A673 (cell line): ENCODE data around the gene SNTB2. TPM values are rescaled to one million over a fixed set of nuclear protein-coding genes. Genes with fewer than 3 reads are reported as not detected.

Experiments used
- BruUV-seq: library from RNA; stranded (reverse); fragments of 400-500 nt; replicated peaks from 2 replicates; lab custom pipeline; 2021; lab: Mats Ljungman, UMichigan
- CTCF ChIA-PET: fragments of 300-600 bp; sonication (Branson Sonifier 250); formaldehyde crosslinking; loops from one replicate; lab custom pipeline; 2022; ENCODE audit warnings: antibody characterized with exemption; lab: Charles Lee
- POLR2A ChIA-PET: fragments of 300-600 bp; sonication (Branson Sonifier 250); formaldehyde crosslinking; loops from one replicate; lab custom pipeline; 2022; ENCODE audit warnings: antibody characterized with exemption; ENCODE audit not compliant: low non-redundant PET; lab: Charles Lee
- DNase-seq: peaks from one replicate; pipeline ENCODE4 v3.0.0-alpha.2; 2015; ENCODE audit warnings: low spot score
- H3K27ac ChIP-seq: fragments of 200-600 bp; sonication (generic); 2 replicates; pipeline ENCODE4 v1.5.1; 2016; ENCODE audit warnings: mixed run types, low read depth, mild to moderate bottlenecking, mixed read lengths, antibody characterized with exemption, low read length; ENCODE audit not compliant: poor library complexity, severe bottlenecking
- H3K27me3 ChIP-seq: fragments of 200-600 bp; sonication (generic); replicated peaks from 2 replicates; pipeline ENCODE4 v1.6.1; 2017; ENCODE audit warnings: mixed run types, low read depth, mild to moderate bottlenecking, mixed read lengths, antibody characterized with exemption, low read length; ENCODE audit not compliant: insufficient read depth, poor library complexity
- H3K36me3 ChIP-seq: fragments of 200-600 bp; sonication (generic); 2 replicates; pipeline ENCODE4 v1.6.1; 2016; ENCODE audit warnings: mixed run types, mild to moderate bottlenecking, mixed read lengths, antibody characterized with exemption, low read length; ENCODE audit not compliant: insufficient read depth, poor library complexity, severe bottlenecking
- H3K4me1 ChIP-seq: fragments of 200-600 bp; sonication (generic); 2 replicates; pipeline ENCODE4 v1.6.1; 2017; ENCODE audit warnings: mixed run types, mild to moderate bottlenecking, mixed read lengths, antibody characterized with exemption, low read length; ENCODE audit not compliant: insufficient read depth, poor library complexity, severe bottlenecking
- H3K4me3 ChIP-seq: fragments of 200-600 bp; sonication (generic); 2 replicates; pipeline ENCODE4 v1.5.1; 2016; ENCODE audit warnings: low read depth, mixed run types, mild to moderate bottlenecking, mixed read lengths, low read length; ENCODE audit not compliant: poor library complexity, severe bottlenecking
- H3K9me3 ChIP-seq: fragments of 200-600 bp; sonication (generic); 2 replicates; pipeline ENCODE4 v1.6.1; 2016; ENCODE audit warnings: mixed run types, low read depth, mild to moderate bottlenecking, mixed read lengths, antibody characterized with exemption, low read length; ENCODE audit not compliant: poor library complexity, severe bottlenecking
- CTCF ChIP-seq: fragments of 300-800, 200-600 bp; sonication (generic); conservative IDR thresholded peaks from 2 replicates; pipeline ENCODE4 v1.5.1; 2017; ENCODE audit warnings: low read depth, mild to moderate bottlenecking, antibody characterized with exemption, low read length, moderate library complexity, mixed read lengths
- EZH2 ChIP-seq: fragments of 200-600 bp; sonication (generic); IDR thresholded peaks from 2 replicates; pipeline ENCODE4 v1.6.1; 2017; ENCODE audit warnings: borderline replicate concordance, low read depth, mild to moderate bottlenecking, mixed read lengths, antibody characterized with exemption, low read length; ENCODE audit not compliant: poor library complexity, severe bottlenecking
- intact Hi-C: fragments of 100-400 bp; cut with micrococcal nuclease; formaldehyde crosslinking; loops from one replicate; pipeline ENCODE4 v1.10.0; 2022; ENCODE audit not compliant: unreplicated experiment
- total RNA-seq: library from RNA; stranded (reverse); gene quantifications from 2 replicates; pipeline ENCODE4 v1.2.3, GENCODE V29; 2021

The SNTB2 gene
- total RNA-seq, 1 experiment from 2014 or later = 49.3 TPM

GRCh38 chr16:69260506-69260905 lies 73.5 kb downstream of the SNTB2 start:
- H3K27ac ChIP-seq = no peak overlapping the region
- no peak for DNase-seq
- H3K4me3 ChIP-seq = no peak overlapping the region
- no peak for TF ChIP-seq EZH2
- TF ChIP-seq CTCF = no peak
- intact Hi-C loops = no loop called here
- ChIA-PET POLR2A (no interaction called here), CTCF (interaction anchor here (0.5 to 1.0 kb wide), 3 partner anchors 16 to 147 kb away, joined by 3 to 7 read pairs (median 3); no protein-coding TSS in a partner anchor)
- no peaks in the 10 kb centered on the region for H3K27me3 ChIP-seq
- no TSS peak for BruUV-seq
- no peaks in the 10 kb centered on the region for H3K9me3 ChIP-seq
- H3K36me3 ChIP-seq = peaks cover 4% of the 10 kb centered on the region
- no peaks in the 10 kb centered on the region for H3K4me1 ChIP-seq

- DNase-seq = no peak
- intact Hi-C loops = no loop called here
- ChIA-PET CTCF (no interaction called here), POLR2A (no interaction called here)
- Histone ChIP-seq H3K27me3 (no peaks in the 10 kb centered on the region), H3K27ac (no peak overlapping the region), H3K4me3 (no peak overlapping the region), H3K4me1 (peaks cover 19% of the 10 kb centered on the region), H3K9me3 (no peaks in the 10 kb centered on the region), H3K36me3 (no peaks in the 10 kb centered on the region)
- no peak for TF ChIP-seq EZH2
- TF ChIP-seq CTCF = no peak
- no TSS peak for BruUV-seq
Measured at GRCh38 chr16:69266334-69267063, 79.5 kb downstream of the SNTB2 start.

DNA sequence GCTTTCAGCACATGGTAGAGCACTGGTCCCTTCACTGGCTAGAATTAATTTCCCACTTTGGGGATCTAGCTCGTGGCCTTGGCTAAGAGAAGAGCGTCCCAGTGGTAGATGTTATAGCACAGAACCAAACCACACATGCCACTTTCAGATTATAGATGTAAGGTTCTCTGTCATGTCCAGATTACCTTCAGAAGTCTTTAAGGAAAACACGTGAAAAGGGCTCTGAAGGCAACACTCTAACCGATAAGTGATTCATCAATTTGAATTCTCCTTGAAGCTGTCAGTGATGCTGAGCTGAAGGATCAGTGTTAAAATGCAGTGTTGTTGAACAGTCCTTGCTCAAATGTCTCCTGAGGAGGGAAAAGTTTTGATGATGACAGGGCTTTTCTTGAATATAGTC lies 80.7 kb downstream of the SNTB2 start:
- no peak overlapping the region for H3K27ac ChIP-seq
- H3K27me3 ChIP-seq = no peaks in the 10 kb centered on the region
- TF ChIP-seq CTCF = no peak
- no peak for TF ChIP-seq EZH2
- POLR2A ChIA-PET = no interaction called here
- H3K4me1 ChIP-seq = peaks cover 21% of the 10 kb centered on the region
- H3K4me3 ChIP-seq = no peak overlapping the region
- CTCF ChIA-PET = no interaction called here
- DNase-seq = no peak
- no peaks in the 10 kb centered on the region for H3K36me3 ChIP-seq
- no peaks in the 10 kb centered on the region for H3K9me3 ChIP-seq
- no TSS peak for BruUV-seq
- intact Hi-C loops = no loop called here
